Measurements from ENCODE around the gene MRPS26. TPM values are rescaled to one million over a fixed set of nuclear protein-coding genes. Genes with fewer than 3 reads are reported as not detected.

The MRPS26 gene
- polyA plus RNA-seq, 3 donors, result 19.4 to 36.6 (median 29.8) TPM

- peaks cover 0 to 9% of the 10 kb centered on the region in 2 donors for H3K36me3 Mint-ChIP-seq
- no peak overlapping the region for H3K4me3 ChIP-seq (replicated peaks in 1 of 3; ENCODE audit: low read depth in 2 of 3, low read length in 3 of 3)
- H3K4me2 ChIP-seq (replicated peaks; ENCODE audit: extremely low read depth, low read length, poor library complexity, severe bottlenecking), result no peak overlapping the region
- TF ChIP-seq, protein P1, sequence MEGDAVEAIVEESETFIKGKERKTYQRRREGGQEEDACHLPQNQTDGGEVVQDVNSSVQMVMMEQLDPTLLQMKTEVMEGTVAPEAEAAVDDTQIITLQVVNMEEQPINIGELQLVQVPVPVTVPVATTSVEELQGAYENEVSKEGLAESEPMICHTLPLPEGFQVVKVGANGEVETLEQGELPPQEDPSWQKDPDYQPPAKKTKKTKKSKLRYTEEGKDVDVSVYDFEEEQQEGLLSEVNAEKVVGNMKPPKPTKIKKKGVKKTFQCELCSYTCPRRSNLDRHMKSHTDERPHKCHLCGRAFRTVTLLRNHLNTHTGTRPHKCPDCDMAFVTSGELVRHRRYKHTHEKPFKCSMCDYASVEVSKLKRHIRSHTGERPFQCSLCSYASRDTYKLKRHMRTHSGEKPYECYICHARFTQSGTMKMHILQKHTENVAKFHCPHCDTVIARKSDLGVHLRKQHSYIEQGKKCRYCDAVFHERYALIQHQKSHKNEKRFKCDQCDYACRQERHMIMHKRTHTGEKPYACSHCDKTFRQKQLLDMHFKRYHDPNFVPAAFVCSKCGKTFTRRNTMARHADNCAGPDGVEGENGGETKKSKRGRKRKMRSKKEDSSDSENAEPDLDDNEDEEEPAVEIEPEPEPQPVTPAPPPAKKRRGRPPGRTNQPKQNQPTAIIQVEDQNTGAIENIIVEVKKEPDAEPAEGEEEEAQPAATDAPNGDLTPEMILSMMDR (IDR thresholded peaks at IDR 0.05), result no peak
- no peaks in the 10 kb centered on the region for H3K79me2 ChIP-seq (ENCODE audit: insufficient read depth, low read length)
- no peaks in the 10 kb centered on the region for H4K20me1 ChIP-seq (ENCODE audit: insufficient read depth, low read length)
- peaks cover 23% of the 10 kb centered on the region for H3K4me1 Mint-ChIP-seq
- intact Hi-C loops (cut with micrococcal nuclease), result no loop called here
- H3K27ac Mint-ChIP-seq, result peak overlapping the region in 1 of 7 donors; percentile 35
- no peak overlapping the region for H2AFZ ChIP-seq (ENCODE audit: insufficient read depth, low read depth, low read length, poor library complexity, severe bottlenecking)
- no peak for DNase-seq
- no peak overlapping the region for H3K9ac ChIP-seq (ENCODE audit: insufficient read depth, low read length, poor library complexity, severe bottlenecking)
- H3K27ac ChIP-seq (ENCODE audit: low read depth in 1 of 2, low read length in 2 of 2), result no peak overlapping the region
- 63% methylated on average over 3 of the region's 7 CpGs for WGBS (ENCODE audit: insufficient coverage)
- H3K27me3 Mint-ChIP-seq (ENCODE audit: low read depth in 3 of 3), result peaks cover 56 to 63% (median 59%) of the 10 kb centered on the region in 3 donors
- H3K9me3 ChIP-seq (replicated peaks in 1 of 2; ENCODE audit: control insufficient read depth in 1 of 2, insufficient read depth in 1 of 2, low read length in 2 of 2), result peaks cover 7 to 27% of the 10 kb centered on the region in 2 donors
- no peaks in the 10 kb centered on the region for H3K36me3 ChIP-seq (replicated peaks in 1 of 2; ENCODE audit: control insufficient read depth in 1 of 2, insufficient read depth in 2 of 2, low read length in 2 of 2)
- peaks cover 21 to 25% of the 10 kb centered on the region in 2 donors for H3K4me1 ChIP-seq (ENCODE audit: control insufficient read depth in 1 of 2, insufficient read depth in 2 of 2, low read length in 2 of 2)
- peaks cover 26 to 55% of the 10 kb centered on the region in 2 donors for H3K27me3 ChIP-seq (ENCODE audit: control insufficient read depth in 2 of 2, insufficient read depth in 2 of 2, low read length in 2 of 2)
- H3K4me3 Mint-ChIP-seq, result peak overlapping the region in 1 of 2 donors; percentile 62
- H3K9me3 Mint-ChIP-seq, result peaks cover 0 to 20% (median 11%) of the 10 kb centered on the region in 7 donors
These were observed 39.1 kb downstream of the MRPS26 start for GRCh38 chr20:3084986-3085360.

DNA sequence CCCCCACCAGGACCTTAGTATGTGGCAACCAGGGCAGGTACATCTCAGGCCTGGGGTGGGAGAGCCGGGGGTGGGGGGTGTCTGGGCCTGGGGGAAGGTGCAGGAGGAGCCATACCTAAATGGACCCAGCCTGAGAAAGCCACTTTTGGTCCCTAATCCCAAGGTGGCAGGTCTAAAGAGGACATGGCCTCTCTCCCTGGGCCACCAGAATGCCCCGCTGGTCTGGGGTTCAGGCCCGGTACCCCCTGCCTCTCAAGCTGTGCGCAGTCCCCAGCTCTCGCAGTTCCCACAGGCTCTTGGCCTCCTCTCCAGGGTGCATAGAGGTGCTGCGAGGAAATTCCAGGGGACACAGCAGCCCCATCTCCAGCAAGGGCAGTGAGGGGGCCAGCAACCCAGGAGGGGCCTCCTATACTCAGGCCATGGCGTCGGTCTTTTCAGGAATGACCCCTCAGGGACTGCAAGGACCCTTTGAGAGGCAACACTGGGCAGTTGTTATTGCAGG lies 39.8 kb downstream of the MRPS26 start:
- Histone ChIP-seq H3K4me3 (replicated peaks in 1 of 3; ENCODE audit: low read depth in 2 of 3, low read length in 3 of 3) (no peak overlapping the region), H3K27ac (ENCODE audit: low read depth in 1 of 2, low read length in 2 of 2) (no peak overlapping the region), H3K4me1 (ENCODE audit: control insufficient read depth in 1 of 2, insufficient read depth in 2 of 2, low read length in 2 of 2) (peaks cover 21 to 25% of the 10 kb centered on the region in 2 donors), H3K9ac (ENCODE audit: insufficient read depth, low read length, poor library complexity, severe bottlenecking) (no peak overlapping the region), H3K9me3 (replicated peaks in 1 of 2; ENCODE audit: control insufficient read depth in 1 of 2, insufficient read depth in 1 of 2, low read length in 2 of 2) (peaks cover 7 to 27% of the 10 kb centered on the region in 2 donors), H2AFZ (ENCODE audit: insufficient read depth, low read depth, low read length, poor library complexity, severe bottlenecking) (no peak overlapping the region), H3K79me2 (ENCODE audit: insufficient read depth, low read length) (no peaks in the 10 kb centered on the region), H3K36me3 (replicated peaks in 1 of 2; ENCODE audit: control insufficient read depth in 1 of 2, insufficient read depth in 2 of 2, low read length in 2 of 2) (no peaks in the 10 kb centered on the region), H3K27me3 (ENCODE audit: control insufficient read depth in 2 of 2, insufficient read depth in 2 of 2, low read length in 2 of 2) (peaks cover 28 to 55% of the 10 kb centered on the region in 2 donors), H4K20me1 (ENCODE audit: insufficient read depth, low read length) (no peaks in the 10 kb centered on the region), H3K4me2 (replicated peaks; ENCODE audit: extremely low read depth, low read length, poor library complexity, severe bottlenecking) (no peak overlapping the region)
- intact Hi-C loops (cut with micrococcal nuclease), result no loop called here
- peaks cover 56 to 63% (median 58%) of the 10 kb centered on the region in 3 donors for H3K27me3 Mint-ChIP-seq (ENCODE audit: low read depth in 3 of 3)
- WGBS (ENCODE audit: insufficient coverage), result 99% methylated on average over 7 of the region's 8 CpGs
- H3K4me1 Mint-ChIP-seq, result peaks cover 23% of the 10 kb centered on the region
- H3K9me3 Mint-ChIP-seq, result peaks cover 0 to 20% (median 11%) of the 10 kb centered on the region in 7 donors
- no peak overlapping the region for H3K27ac Mint-ChIP-seq
- peak overlapping the region in 1 of 2 donors; percentile 62 for H3K4me3 Mint-ChIP-seq
- peaks cover 0 to 9% of the 10 kb centered on the region in 2 donors for H3K36me3 Mint-ChIP-seq
- TF ChIP-seq, protein P1 (IDR thresholded peaks at IDR 0.05), result no peak
- DNase-seq, result no peak

Measured in CD14-positive monocyte (primary cell).